HFF-Myc (cell line): Measurements from ENCODE around the gene USP17L5.
A peak's percentile ranks its signal among the peaks of the same experiment; 100 is the strongest.
"Not testable (repeated sequence)": the region's sequence is repeated elsewhere in the genome, so short reads cannot be mapped to it uniquely, and the experiment has no call there.

Source experiments
- DNase-seq: peaks from one replicate; pipeline ENCODE4 v3.0.0-alpha.2; 2011; ENCODE audit warnings: low read depth; ENCODE audit errors: extremely low read depth
- H3K4me3 ChIP-seq: replicated peaks from 2 replicates; pipeline ENCODE4 v1.5.1; 2011; ENCODE audit warnings: low read depth, mild to moderate bottlenecking, control low read depth, low read length
- TF ChIP-seq, protein P1 (sequence below): IDR thresholded peaks from 2 replicates; pipeline ENCODE4 v1.5.1; 2012; ENCODE audit warnings: mild to moderate bottlenecking, low read depth, low read length, control low read depth; ENCODE audit errors: missing control alignments

Gene USP17L5, protein sequence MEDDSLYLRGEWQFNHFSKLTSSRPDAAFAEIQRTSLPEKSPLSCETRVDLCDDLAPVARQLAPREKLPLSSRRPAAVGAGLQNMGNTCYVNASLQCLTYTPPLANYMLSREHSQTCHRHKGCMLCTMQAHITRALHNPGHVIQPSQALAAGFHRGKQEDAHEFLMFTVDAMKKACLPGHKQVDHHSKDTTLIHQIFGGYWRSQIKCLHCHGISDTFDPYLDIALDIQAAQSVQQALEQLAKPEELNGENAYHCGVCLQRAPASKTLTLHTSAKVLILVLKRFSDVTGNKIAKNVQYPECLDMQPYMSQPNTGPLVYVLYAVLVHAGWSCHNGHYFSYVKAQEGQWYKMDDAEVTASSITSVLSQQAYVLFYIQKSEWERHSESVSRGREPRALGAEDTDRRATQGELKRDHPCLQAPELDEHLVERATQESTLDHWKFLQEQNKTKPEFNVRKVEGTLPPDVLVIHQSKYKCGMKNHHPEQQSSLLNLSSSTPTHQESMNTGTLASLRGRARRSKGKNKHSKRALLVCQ

DNA sequence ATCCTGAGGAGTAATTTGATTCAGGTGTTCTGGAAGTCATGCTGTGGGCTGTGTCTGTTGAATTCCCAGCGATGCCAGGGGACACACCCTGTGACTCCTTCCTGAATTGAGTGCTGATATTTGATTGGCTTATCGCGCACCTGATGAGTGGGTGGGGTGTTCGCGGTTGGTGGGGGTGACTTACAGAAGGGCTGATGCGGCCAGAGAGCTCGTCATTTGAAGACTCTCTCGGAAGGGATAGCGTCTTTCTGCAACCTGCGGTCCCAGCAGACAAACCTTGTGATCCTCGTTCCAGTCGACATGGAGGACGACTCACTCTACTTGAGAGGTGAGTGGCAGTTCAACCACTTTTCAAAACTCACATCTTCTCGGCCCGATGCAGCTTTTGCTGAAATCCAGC lies at the start of gene USP17L5:
TSS of gene USP17L5 (plus strand) at position 301 of the 400 bp plus-strand sequence. CDS start at position 301, 0 bp downstream.
- not testable (repeated sequence) for DNase-seq, H3K4me3 ChIP-seq

DNA sequence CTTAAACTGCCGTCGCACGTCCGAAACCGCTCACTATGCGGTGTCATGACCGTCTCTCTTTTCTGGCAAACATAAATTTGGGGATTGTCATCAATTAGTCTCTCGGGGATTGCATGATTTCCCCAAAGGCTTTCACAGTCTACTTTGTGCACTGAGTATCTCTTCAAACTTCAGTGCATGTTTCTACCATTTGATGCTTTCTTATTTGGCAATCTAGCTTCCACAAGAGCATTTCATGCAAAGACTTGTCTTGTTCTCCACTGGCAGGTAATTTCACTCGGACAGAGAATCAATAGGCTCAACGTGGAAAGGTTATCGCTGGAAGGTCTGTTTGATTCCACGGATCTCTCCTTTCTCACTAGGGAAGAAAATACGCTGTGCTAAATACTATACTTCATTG lies 15.0 kb upstream of the USP17L5 start:
- DNase-seq, result not testable (repeated sequence)

DNA sequence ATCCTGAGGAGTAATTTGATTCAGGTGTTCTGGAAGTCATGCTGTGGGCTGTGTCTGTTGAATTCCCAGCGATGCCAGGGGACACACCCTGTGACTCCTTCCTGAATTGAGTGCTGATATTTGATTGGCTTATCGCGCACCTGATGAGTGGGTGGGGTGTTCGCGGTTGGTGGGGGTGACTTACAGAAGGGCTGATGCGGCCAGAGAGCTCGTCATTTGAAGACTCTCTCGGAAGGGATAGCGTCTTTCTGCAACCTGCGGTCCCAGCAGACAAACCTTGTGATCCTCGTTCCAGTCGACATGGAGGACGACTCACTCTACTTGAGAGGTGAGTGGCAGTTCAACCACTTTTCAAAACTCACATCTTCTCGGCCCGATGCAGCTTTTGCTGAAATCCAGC lies 14.3 kb upstream of the USP17L5 start, which contains the start of gene USP17L24:
TSS of gene USP17L24 (plus strand) at position 301 of the 400 bp plus-strand sequence. CDS start at position 301, 0 bp downstream.
- not testable (repeated sequence) for H3K4me3 ChIP-seq, DNase-seq

More for the DNA sequence above, 15.0 kb upstream of the USP17L5 start:
- H3K4me3 ChIP-seq, result not testable (repeated sequence)

DNA sequence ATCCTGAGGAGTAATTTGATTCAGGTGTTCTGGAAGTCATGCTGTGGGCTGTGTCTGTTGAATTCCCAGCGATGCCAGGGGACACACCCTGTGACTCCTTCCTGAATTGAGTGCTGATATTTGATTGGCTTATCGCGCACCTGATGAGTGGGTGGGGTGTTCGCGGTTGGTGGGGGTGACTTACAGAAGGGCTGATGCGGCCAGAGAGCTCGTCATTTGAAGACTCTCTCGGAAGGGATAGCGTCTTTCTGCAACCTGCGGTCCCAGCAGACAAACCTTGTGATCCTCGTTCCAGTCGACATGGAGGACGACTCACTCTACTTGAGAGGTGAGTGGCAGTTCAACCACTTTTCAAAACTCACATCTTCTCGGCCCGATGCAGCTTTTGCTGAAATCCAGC lies 9.6 kb upstream of the USP17L5 start, which contains the start of gene USP17L25:
TSS of gene USP17L25 (plus strand) at position 301 of the 400 bp plus-strand sequence. CDS start at position 301, 0 bp downstream.
- not testable (repeated sequence) for DNase-seq

DNA sequence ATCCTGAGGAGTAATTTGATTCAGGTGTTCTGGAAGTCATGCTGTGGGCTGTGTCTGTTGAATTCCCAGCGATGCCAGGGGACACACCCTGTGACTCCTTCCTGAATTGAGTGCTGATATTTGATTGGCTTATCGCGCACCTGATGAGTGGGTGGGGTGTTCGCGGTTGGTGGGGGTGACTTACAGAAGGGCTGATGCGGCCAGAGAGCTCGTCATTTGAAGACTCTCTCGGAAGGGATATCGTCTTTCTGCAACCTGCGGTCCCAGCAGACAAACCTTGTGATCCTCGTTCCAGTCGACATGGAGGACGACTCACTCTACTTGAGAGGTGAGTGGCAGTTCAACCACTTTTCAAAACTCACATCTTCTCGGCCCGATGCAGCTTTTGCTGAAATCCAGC lies 4.8 kb upstream of the USP17L5 start, which contains the start of gene USP17L26:
TSS of gene USP17L26 (plus strand) at position 301 of the 400 bp plus-strand sequence. CDS start at position 301, 0 bp downstream.
- not testable (repeated sequence) for H3K4me3 ChIP-seq, DNase-seq

More for the DNA sequence above, 9.6 kb upstream of the USP17L5 start, which contains the start of gene USP17L25:
- not testable (repeated sequence) for H3K4me3 ChIP-seq

DNA sequence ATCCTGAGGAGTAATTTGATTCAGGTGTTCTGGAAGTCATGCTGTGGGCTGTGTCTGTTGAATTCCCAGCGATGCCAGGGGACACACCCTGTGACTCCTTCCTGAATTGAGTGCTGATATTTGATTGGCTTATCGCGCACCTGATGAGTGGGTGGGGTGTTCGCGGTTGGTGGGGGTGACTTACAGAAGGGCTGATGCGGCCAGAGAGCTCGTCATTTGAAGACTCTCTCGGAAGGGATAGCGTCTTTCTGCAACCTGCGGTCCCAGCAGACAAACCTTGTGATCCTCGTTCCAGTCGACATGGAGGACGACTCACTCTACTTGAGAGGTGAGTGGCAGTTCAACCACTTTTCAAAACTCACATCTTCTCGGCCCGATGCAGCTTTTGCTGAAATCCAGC lies 4.6 kb downstream of the USP17L5 start, which contains the start of gene USP17L27:
TSS of gene USP17L27 (plus strand) at position 301 of the 400 bp plus-strand sequence. CDS start at position 301, 0 bp downstream.
- H3K4me3 ChIP-seq, DNase-seq: not testable (repeated sequence)

DNA sequence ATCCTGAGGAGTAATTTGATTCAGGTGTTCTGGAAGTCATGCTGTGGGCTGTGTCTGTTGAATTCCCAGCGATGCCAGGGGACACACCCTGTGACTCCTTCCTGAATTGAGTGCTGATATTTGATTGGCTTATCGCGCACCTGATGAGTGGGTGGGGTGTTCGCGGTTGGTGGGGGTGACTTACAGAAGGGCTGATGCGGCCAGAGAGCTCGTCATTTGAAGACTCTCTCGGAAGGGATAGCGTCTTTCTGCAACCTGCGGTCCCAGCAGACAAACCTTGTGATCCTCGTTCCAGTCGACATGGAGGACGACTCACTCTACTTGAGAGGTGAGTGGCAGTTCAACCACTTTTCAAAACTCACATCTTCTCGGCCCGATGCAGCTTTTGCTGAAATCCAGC lies 9.4 kb downstream of the USP17L5 start, which contains the start of gene USP17L28:
TSS of gene USP17L28 (plus strand) at position 301 of the 400 bp plus-strand sequence. CDS start at position 301, 0 bp downstream.
- DNase-seq, H3K4me3 ChIP-seq: not testable (repeated sequence)

DNA sequence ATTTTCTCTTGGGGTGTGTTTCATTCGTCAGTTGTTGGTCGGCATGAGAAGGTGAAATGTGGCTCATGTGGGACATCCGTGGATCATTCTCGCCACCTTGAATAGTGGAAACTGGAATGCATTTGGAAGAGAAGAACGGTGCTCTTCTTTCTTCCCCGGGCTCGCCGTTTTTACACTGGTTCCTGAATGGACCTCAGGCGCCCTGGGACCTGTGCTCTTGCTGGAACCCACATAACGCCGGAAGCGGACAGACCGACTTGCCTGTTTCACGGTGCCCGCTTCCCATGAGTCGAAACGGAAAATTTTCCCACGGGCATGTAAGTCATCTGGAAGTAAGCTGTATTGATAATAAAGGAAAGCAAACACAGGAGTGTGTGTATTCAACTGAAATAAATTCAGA lies 11.7 kb downstream of the USP17L5 start:
- H3K4me3 ChIP-seq, DNase-seq: not testable (repeated sequence)

DNA sequence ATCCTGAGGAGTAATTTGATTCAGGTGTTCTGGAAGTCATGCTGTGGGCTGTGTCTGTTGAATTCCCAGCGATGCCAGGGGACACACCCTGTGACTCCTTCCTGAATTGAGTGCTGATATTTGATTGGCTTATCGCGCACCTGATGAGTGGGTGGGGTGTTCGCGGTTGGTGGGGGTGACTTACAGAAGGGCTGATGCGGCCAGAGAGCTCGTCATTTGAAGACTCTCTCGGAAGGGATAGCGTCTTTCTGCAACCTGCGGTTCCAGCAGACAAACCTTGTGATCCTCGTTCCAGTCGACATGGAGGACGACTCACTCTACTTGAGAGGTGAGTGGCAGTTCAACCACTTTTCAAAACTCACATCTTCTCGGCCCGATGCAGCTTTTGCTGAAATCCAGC lies 14.1 kb downstream of the USP17L5 start, which contains the start of gene USP17L29:
TSS of gene USP17L29 (plus strand) at position 301 of the 400 bp plus-strand sequence. CDS start at position 301, 0 bp downstream.
- not testable (repeated sequence) for DNase-seq, H3K4me3 ChIP-seq

DNA sequence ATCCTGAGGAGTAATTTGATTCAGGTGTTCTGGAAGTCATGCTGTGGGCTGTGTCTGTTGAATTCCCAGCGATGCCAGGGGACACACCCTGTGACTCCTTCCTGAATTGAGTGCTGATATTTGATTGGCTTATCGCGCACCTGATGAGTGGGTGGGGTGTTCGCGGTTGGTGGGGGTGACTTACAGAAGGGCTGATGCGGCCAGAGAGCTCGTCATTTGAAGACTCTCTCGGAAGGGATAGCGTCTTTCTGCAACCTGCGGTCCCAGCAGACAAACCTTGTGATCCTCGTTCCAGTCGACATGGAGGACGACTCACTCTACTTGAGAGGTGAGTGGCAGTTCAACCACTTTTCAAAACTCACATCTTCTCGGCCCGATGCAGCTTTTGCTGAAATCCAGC lies 23.6 kb downstream of the USP17L5 start, which contains the start of gene USP17L30:
TSS of gene USP17L30 (plus strand) at position 301 of the 400 bp plus-strand sequence. CDS start at position 301, 0 bp downstream.
- H3K4me3 ChIP-seq, DNase-seq: not testable (repeated sequence)

DNA sequence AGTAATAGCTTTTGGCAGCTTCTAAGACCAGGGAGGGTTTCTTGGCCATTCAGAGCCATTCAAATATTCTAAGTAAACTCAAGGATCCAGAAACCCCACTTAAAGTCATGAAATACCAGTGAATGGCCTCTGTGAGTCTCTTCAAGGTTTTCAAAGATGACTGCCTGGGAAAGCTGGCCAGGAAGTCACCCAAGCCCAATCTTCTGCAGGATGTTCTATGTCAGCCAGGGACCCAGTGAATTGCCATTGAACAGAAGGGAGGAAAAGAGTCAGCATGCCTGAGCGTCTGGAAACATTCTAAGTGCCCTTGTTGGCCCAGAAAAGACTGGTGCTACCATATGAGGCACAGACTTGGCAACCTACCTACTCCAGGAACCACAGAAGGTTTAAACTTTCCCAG lies 40.7 kb downstream of the USP17L5 start:
- H3K4me3 ChIP-seq, DNase-seq: not testable (repeated sequence)

DNA sequence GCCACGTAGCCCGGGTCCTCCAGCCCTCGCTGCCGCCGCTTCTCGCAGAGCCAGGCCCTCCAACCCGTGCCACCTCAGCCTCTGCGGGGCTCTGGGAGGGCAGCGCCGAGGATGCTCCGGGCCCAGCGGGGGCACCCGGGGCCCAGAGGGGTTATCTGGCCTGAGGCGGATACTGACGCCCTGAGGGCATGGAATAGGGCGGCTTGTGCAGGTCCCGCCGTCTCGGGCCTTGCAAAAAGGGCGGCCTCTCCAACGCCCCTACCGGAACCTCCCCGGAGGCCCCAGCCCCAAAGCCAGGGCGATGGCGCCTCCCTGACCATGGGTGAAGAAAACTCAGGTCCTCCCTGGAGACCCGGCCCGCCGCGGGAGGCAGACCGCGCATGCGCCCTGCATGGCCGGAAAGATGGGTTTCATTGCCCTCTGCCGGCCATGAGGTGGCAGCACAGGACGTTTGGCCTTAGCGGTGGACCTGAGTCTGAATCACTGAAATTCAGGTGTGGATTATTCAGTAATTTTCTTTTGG lies 41.9 kb downstream of the USP17L5 start:
- not testable (repeated sequence) for DNase-seq
- TF ChIP-seq, protein P1, sequence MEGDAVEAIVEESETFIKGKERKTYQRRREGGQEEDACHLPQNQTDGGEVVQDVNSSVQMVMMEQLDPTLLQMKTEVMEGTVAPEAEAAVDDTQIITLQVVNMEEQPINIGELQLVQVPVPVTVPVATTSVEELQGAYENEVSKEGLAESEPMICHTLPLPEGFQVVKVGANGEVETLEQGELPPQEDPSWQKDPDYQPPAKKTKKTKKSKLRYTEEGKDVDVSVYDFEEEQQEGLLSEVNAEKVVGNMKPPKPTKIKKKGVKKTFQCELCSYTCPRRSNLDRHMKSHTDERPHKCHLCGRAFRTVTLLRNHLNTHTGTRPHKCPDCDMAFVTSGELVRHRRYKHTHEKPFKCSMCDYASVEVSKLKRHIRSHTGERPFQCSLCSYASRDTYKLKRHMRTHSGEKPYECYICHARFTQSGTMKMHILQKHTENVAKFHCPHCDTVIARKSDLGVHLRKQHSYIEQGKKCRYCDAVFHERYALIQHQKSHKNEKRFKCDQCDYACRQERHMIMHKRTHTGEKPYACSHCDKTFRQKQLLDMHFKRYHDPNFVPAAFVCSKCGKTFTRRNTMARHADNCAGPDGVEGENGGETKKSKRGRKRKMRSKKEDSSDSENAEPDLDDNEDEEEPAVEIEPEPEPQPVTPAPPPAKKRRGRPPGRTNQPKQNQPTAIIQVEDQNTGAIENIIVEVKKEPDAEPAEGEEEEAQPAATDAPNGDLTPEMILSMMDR, result peak; percentile 37
- peak overlapping the region; percentile 28 for H3K4me3 ChIP-seq
